GM18907 (cell line): ENCODE data around the gene ARSJ.

Experiments used
- ATAC-seq: cut with Tn5 transposase; IDR thresholded peaks from one replicate; pipeline ENCODE4 v1.9.1; 2021; ENCODE audit warnings: mild to moderate bottlenecking, moderate library complexity; ENCODE audit not compliant: unreplicated experiment

Gene ARSJ

DNA sequence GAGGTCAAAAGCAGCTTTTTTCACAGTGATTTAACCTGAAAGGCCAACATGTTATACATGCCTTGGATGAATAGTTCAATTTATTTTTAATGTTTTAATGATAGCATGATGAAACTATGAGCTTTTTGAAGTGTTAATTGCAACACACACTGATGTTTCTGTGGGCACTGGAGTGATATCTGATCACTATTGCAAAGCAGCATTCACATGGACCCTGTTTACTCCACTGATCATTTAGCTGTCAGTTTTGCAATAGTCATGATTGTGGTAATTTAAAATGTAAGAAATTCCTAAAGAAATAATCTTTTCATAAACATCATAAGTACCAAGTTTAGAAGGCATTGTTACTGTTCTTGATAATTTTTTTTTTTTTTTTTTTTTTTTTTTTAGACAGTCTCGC is 74.1 kb downstream of the ARSJ start:
- no peak for ATAC-seq

- ATAC-seq: no peak
These were observed 74.6 kb downstream of the ARSJ start for GRCh38 chr4:113904877-113905276.

DNA sequence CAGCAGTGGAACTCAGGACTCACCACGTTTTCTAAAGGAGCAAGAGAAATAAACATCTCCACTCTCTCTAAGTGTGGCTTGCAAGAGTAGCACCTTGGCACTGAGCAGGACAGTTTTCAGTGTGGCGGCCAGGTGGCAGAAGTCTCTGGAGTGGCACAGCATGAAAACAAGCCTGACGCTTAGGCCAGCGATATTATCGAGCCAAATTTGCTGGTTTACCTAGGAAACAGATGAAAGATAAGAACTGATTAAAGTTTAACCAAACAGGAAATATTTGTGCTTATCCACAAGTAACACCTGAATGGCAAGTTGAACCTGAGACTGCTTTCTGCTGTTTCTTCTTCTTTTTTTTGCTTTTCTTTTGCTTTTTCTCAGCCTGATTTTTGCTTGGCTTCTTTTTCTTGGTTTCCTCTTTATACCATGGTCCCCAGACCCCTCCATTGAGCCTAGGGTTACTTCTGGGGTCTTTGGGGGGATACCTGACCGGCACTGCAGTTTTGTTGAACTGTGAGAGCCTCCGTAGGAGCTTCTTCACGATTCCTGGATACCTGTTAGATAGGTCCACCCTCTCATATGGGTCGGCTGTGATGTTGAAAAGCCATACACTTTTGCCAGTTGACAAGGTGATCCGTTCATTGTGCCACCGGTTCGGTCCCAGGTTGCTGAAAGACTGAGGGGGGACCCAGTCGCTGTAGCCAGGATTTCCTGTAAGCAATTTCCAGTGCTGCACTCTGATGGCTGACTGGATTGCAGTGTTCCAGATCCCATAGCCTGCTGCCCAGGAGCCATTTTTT is 77.3 kb downstream of the ARSJ start:
- ATAC-seq: peak; percentile 58

- ATAC-seq: peak; percentile 96
These were observed 80.0 kb downstream of the ARSJ start for GRCh38 chr4:113899271-113900070.

GRCh38 chr4:113893546-113893945 is 85.9 kb downstream of the ARSJ start:
- ATAC-seq: no peak

- no peak for ATAC-seq
These were observed 91.4 kb downstream of the ARSJ start for GRCh38 chr4:113888006-113888405.

- no peak for ATAC-seq
These were observed 94.2 kb downstream of the ARSJ start for GRCh38 chr4:113885291-113885690.

DNA sequence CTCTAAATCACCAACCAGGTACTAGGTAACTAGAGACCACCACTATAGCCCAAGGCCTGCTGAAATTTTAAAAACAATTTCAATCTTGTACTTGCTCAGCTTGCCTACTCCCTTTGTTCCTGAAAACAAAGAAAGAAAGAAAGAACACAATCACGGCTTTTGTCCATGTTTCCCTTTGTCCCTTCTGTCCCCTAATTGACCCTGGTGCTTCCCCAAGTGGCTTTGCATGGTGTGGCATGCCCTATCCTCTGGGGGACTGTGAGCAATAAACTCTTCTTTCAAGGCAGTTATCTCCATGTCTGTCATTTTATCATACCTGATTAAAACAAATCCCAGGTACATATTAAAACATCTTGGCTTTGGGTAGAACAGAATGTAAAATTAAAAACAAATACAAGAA is 94.8 kb downstream of the ARSJ start:
- ATAC-seq: no peak

DNA sequence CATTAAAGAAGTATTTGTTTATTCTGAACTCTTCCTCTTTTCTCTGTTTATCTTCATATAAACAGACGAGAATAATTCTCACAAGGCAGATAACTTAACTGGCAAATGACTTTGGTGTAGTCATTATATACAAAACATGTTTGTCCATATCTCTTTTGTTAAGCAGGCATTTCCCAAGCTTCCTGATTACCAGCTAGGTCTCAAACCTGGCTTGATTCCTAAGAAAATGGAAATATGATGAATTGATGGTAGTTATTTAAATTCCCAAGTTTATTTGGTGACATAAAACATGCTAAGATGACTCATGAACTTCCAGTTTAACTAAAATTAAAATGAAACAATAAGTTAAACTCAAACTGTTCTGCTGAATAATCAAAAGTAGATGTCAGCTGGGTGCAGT is 96.8 kb downstream of the ARSJ start:
- no peak for ATAC-seq

- ATAC-seq: no peak
These were observed 98.2 kb downstream of the ARSJ start for GRCh38 chr4:113881256-113881655.

DNA sequence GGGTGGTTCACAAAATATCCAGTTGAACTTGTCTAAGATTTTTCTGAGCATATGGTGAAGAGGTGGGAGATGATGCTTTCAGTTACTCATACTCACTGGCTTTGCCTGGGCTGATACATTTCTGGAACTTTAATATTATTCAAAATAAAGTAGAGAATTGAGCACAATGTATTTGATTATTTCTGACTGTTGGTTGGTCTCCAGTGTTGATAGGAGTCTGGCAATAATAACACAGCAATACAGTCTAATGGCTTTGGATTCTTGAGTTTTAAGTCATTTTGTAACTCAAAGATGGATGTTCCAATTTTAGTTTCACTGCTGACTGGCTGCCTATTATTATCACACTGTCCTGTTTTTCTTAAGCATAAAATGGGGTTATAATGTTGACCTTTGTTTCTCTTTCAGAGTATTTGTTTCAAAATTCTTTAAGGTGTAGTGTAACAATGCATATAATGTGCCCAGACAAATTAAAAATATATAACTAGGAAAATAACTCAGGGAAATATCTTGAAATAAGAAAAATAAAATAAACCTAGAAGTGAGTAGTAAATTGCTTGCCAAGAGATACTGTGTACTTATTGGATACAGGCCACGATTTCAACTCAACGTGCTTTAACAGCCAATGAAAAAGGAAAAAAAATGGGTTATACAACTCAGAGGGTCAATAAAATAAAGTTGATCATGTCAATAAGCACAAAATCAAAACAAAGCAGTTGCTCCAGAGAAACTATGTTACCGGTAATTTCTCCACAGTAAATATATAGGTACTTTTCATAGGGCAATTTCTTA is 99.0 kb downstream of the ARSJ start:
- ATAC-seq: no peak

DNA sequence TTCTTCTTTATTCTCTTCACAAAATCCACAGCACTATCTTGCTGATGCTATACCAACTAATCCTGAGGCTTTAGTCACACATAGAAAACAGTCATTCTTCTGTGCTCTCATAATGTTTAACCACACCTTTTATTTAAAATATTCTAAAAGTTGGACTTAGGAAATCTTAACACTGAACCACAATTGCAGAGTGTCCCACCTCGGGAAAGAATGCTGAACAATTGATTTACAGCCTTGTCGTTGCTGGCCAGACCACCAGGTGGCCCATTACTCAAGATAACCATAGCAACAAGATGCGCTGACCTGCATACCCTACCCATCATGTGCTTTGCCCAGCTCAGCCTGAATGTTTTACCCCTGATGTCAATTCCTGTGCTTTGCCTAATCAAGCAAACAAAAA is 100.8 kb downstream of the ARSJ start:
- ATAC-seq: no peak

GRCh38 chr4:113874480-113874879 is 105.0 kb downstream of the ARSJ start:
- ATAC-seq: no peak

DNA sequence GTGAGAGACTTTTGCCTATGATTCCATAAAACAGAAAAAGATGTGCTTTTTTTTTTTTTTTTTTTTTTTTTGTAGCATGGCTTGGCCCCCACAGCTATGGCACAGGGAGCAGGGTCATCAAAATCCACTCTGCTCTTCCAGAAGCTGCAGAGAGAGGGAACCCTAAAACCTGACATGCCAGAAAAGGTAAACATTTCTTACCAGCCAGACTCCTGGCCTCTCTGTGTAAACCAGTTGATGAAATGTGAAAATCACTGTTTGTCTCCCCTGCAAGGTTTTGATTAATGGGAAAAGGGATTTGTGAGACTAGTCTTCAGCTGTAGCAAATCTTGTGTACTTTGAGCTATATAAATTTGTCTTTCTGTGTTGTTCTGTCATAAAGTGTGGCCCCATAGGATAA is 105.9 kb downstream of the ARSJ start:
- ATAC-seq: no peak

- ATAC-seq: no peak
These were observed 106.8 kb downstream of the ARSJ start for GRCh38 chr4:113872426-113873260.

DNA sequence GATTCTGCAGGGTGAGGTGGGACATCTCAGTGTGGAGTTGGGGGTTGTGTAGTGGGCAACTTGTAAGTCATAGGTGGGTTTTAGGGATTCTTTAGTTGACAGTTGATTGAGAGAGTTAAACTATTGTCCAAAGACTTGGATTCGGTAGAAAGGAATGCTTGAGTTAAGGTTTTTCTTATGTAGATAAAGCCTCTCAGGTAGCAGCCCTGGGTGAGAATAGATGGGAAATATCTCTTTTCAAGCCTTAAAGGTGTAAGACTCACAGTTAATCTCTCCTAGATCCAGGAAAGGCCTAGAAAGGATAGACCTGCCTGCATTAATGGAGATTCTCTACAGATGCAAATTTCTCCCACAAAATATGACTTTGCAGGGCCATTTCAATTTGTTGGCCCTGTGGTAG is 108.4 kb downstream of the ARSJ start:
- ATAC-seq: no peak

GRCh38 chr4:113869743-113870375 is 109.6 kb downstream of the ARSJ start:
- ATAC-seq: peak; percentile 90

GRCh38 chr4:113866611-113867010 is 112.8 kb downstream of the ARSJ start:
- ATAC-seq: no peak

DNA sequence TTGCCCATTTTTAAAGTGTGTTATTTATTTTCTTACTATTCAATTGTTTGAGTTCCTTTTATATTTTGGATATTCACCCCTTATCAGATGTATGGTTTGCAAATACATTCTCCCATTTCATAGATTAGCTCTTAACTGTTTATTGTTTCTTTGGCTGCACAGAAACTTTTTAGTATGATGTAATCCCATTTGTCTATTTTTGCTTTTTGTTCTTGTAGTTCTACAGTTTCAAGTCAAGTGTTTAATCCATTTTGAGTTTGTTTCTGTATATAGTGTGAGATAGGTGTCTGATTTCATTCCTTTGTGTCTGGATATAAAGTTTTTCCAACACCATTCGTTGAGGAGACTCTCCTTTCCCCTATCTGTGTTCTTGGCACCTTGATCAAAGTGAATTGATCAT is 120.5 kb downstream of the ARSJ start:
- ATAC-seq: no peak

DNA sequence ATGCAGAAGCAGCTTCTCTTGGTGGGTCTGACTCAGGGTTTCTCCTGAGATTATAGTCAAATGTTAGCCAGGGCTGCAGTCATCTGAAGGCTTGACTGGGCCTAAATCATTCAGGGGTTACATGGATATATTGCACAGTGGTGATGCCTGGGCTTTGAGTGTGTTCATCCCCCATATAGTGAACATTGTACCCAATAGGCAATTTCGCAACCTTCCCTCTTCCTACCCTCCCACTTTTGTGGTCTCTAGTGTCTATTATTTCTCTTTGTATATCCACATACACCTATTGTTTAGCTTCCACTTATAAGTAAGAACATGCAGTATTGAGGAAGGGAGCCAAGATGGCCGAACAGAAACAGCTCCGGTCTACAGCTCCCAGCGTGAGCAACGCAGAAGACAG is 127.6 kb downstream of the ARSJ start:
- ATAC-seq: no peak
